Neural progenitor cell (in vitro differentiated cells): ENCODE data around the gene NR2C2. TPM values are rescaled to one million over a fixed set of nuclear protein-coding genes. Genes with fewer than 3 reads are reported as not detected.
"Not testable (repeated sequence)": the region's sequence is repeated elsewhere in the genome, so short reads cannot be mapped to it uniquely, and the experiment has no call there.

ENCODE experiments used
- DNase-seq: peaks from one replicate; pipeline ENCODE4 v3.0.0-alpha.2; 2016; ENCODE audit warnings: low spot score
- H2AFZ ChIP-seq: fragments of 200-600 bp; sonication (generic); replicated peaks from 2 replicates; pipeline ENCODE4 v1.6.1; 2016; ENCODE audit warnings: antibody characterized with exemption
- H3F3A ChIP-seq: fragments of 200-600 bp; sonication (generic); 2 replicates; pipeline ENCODE4 v1.6.1; 2016; ENCODE audit warnings: antibody characterized with exemption, low read depth
- H3K27ac ChIP-seq: fragments of 200-600 bp; sonication (generic); 2 replicates; pipeline ENCODE4 v1.5.1; 2016; ENCODE audit warnings: mild to moderate bottlenecking
- H3K27me3 ChIP-seq: fragments of 200-600 bp; sonication (generic); 2 replicates; pipeline ENCODE4 v1.6.1; 2016; ENCODE audit warnings: mild to moderate bottlenecking, moderate library complexity
- H3K36me3 ChIP-seq: fragments of 200-600 bp; sonication (generic); 2 replicates; pipeline ENCODE4 v1.5.1; 2016
- H3K4me1 ChIP-seq: fragments of 200-600 bp; sonication (generic); 2 replicates; pipeline ENCODE4 v1.6.1; 2016; ENCODE audit warnings: mixed run types
- H3K4me2 ChIP-seq: fragments of 200-600 bp; sonication (generic); 2 replicates; pipeline ENCODE4 v1.6.1; 2016
- H3K4me3 ChIP-seq: fragments of 200-600 bp; sonication (generic); 2 replicates; pipeline ENCODE4 v1.5.1; 2016
- H3K79me2 ChIP-seq: fragments of 200-600 bp; sonication (generic); 2 replicates; pipeline ENCODE4 v1.6.1; 2016; ENCODE audit warnings: low read depth
- H3K9ac ChIP-seq: fragments of 200-600 bp; sonication (generic); 2 replicates; pipeline ENCODE4 v1.6.1; 2016
- H3K9me3 ChIP-seq: fragments of 200-600 bp; sonication (generic); 2 replicates; pipeline ENCODE4 v1.5.1; 2016; ENCODE audit warnings: low read depth
- H4K20me1 ChIP-seq: fragments of 200-600 bp; sonication (generic); 2 replicates; pipeline ENCODE4 v1.6.1; 2016; ENCODE audit warnings: low read depth
- H3K27ac Mint-ChIP-seq: 3 replicates; pipeline ENCODE4 v1.8.0; 2021; ENCODE audit warnings: mixed read lengths
- H3K27me3 Mint-ChIP-seq: 2 replicates; pipeline ENCODE4 v1.8.0; 2022; ENCODE audit warnings: low read depth, mild to moderate bottlenecking, inconsistent platforms, moderate library complexity, mixed read lengths; ENCODE audit not compliant: insufficient read depth
- H3K36me3 Mint-ChIP-seq: 3 replicates; pipeline ENCODE4 v1.8.0; 2021; ENCODE audit warnings: mixed read lengths
- H3K4me1 Mint-ChIP-seq: 3 replicates; pipeline ENCODE4 v1.8.0; 2021; ENCODE audit warnings: mixed read lengths
- H3K4me3 Mint-ChIP-seq: 3 replicates; pipeline ENCODE4 v1.8.0; 2021; ENCODE audit warnings: mild to moderate bottlenecking, moderate library complexity, mixed read lengths
- H3K9me3 Mint-ChIP-seq: 3 replicates; pipeline ENCODE4 v1.8.0; 2020; ENCODE audit warnings: mixed read lengths
- CTCF ChIP-seq: fragments of 200-600 bp; sonication (generic); IDR thresholded peaks from 2 replicates; pipeline ENCODE4 v1.5.1; 2017; ENCODE audit warnings: antibody characterized with exemption, mild to moderate bottlenecking
- EZH2 ChIP-seq: fragments of 200-600 bp; sonication (generic); IDR thresholded peaks from 2 replicates; pipeline ENCODE4 v1.6.1; 2017; ENCODE audit warnings: antibody characterized with exemption, mild to moderate bottlenecking, moderate library complexity
- EZH2phosphoT487 ChIP-seq: fragments of 200-600 bp; sonication (generic); IDR thresholded peaks from 2 replicates; pipeline ENCODE4 v1.6.1; 2017; ENCODE audit warnings: antibody characterized with exemption
- total RNA-seq: library from RNA; depleted of rRNA; stranded (reverse); fragments of >200 nt; gene quantifications from 2 replicates; pipeline ENCODE4 v1.2.3, GENCODE V29; 2015; ENCODE audit warnings: low replicate concordance

Gene NR2C2
- total RNA-seq, 1 donor from 2014 or later: 57.3 TPM

GRCh38 chr3:14990780-14991148, 43.4 kb downstream of the NR2C2 start:
- H3K79me2 ChIP-seq: peaks cover 88% of the 10 kb centered on the region
- H3K27me3 ChIP-seq: no peaks in the 10 kb centered on the region
- no peak for DNase-seq
- H3F3A ChIP-seq: peaks cover 24% of the 10 kb centered on the region
- Mint-ChIP-seq H3K27ac (peak overlapping the region; percentile 20), H3K9me3 (no peaks in the 10 kb centered on the region), H3K27me3 (no peaks in the 10 kb centered on the region), H3K4me1 (peaks cover 33% of the 10 kb centered on the region), H3K4me3 (peak overlapping the region; percentile 7), H3K36me3 (peaks cover 4% of the 10 kb centered on the region)
- no peak overlapping the region for H2AFZ ChIP-seq
- peak overlapping the region; percentile 9 for H3K4me3 ChIP-seq
- H3K4me2 ChIP-seq: peak overlapping the region; percentile 59
- peak overlapping the region; percentile 12 for H3K27ac ChIP-seq
- no peaks in the 10 kb centered on the region for H3K36me3 ChIP-seq
- H3K9ac ChIP-seq: no peak overlapping the region
- peaks cover 17% of the 10 kb centered on the region for H3K4me1 ChIP-seq
- no peaks in the 10 kb centered on the region for H3K9me3 ChIP-seq
- TF ChIP-seq EZH2: no peak
- no peak for TF ChIP-seq EZH2phosphoT487
- no peak for TF ChIP-seq CTCF
- peaks cover 56% of the 10 kb centered on the region for H4K20me1 ChIP-seq

GRCh38 chr3:14991151-14991742, 43.9 kb downstream of the NR2C2 start:
- H3K36me3 ChIP-seq: no peaks in the 10 kb centered on the region
- Mint-ChIP-seq H3K27me3 (no peaks in the 10 kb centered on the region), H3K36me3 (peaks cover 4% of the 10 kb centered on the region), H3K27ac (peak overlapping the region; percentile 35), H3K4me3 (no peak overlapping the region), H3K4me1 (peaks cover 33% of the 10 kb centered on the region), H3K9me3 (no peaks in the 10 kb centered on the region)
- H3K27me3 ChIP-seq: no peaks in the 10 kb centered on the region
- no peak overlapping the region for H2AFZ ChIP-seq
- DNase-seq: peak; percentile 71
- TF ChIP-seq EZH2phosphoT487 (no peak), EZH2 (no peak)
- peaks cover 56% of the 10 kb centered on the region for H4K20me1 ChIP-seq
- peak overlapping the region; percentile 59 for H3K4me2 ChIP-seq
- H3F3A ChIP-seq: peaks cover 24% of the 10 kb centered on the region
- H3K9ac ChIP-seq: no peak overlapping the region
- H3K27ac ChIP-seq: peak overlapping the region; percentile 12
- peak overlapping the region; percentile 9 for H3K4me3 ChIP-seq
- peaks cover 17% of the 10 kb centered on the region for H3K4me1 ChIP-seq
- peaks cover 90% of the 10 kb centered on the region for H3K79me2 ChIP-seq
- H3K9me3 ChIP-seq: no peaks in the 10 kb centered on the region

- Histone ChIP-seq H2AFZ (no peak overlapping the region), H3K4me3 (no peak overlapping the region), H3K9me3 (no peaks in the 10 kb centered on the region), H4K20me1 (peaks cover 56% of the 10 kb centered on the region), H3K27ac (no peak overlapping the region), H3K36me3 (no peaks in the 10 kb centered on the region), H3K27me3 (no peaks in the 10 kb centered on the region), H3K79me2 (peaks cover 90% of the 10 kb centered on the region), H3K9ac (no peak overlapping the region), H3K4me2 (peak overlapping the region; percentile 59), H3F3A (peaks cover 24% of the 10 kb centered on the region), H3K4me1 (peaks cover 17% of the 10 kb centered on the region)
- Mint-ChIP-seq H3K36me3 (peaks cover 2% of the 10 kb centered on the region), H3K4me3 (no peak overlapping the region), H3K27ac (no peak overlapping the region), H3K9me3 (no peaks in the 10 kb centered on the region), H3K27me3 (no peaks in the 10 kb centered on the region), H3K4me1 (peaks cover 33% of the 10 kb centered on the region)
- DNase-seq: peak; percentile 10
- TF ChIP-seq EZH2phosphoT487 (no peak), CTCF (no peak), EZH2 (no peak)
Observed at GRCh38 chr3:14991818-14992612, 44.6 kb downstream of the NR2C2 start.

GRCh38 chr3:14997941-14998340, 50.6 kb downstream of the NR2C2 start:
- H3K4me1 ChIP-seq: no peaks in the 10 kb centered on the region
- H3K4me2 ChIP-seq: no peak overlapping the region
- no peak overlapping the region for H3K4me3 ChIP-seq
- no peaks in the 10 kb centered on the region for H3K27me3 ChIP-seq
- Mint-ChIP-seq H3K9me3 (peaks cover 24% of the 10 kb centered on the region), H3K4me3 (no peak overlapping the region), H3K4me1 (no peaks in the 10 kb centered on the region), H3K27ac (no peak overlapping the region), H3K27me3 (peaks cover 7% of the 10 kb centered on the region), H3K36me3 (peaks cover 30% of the 10 kb centered on the region)
- DNase-seq: no peak
- peaks cover 3% of the 10 kb centered on the region for H4K20me1 ChIP-seq
- H3K9ac ChIP-seq: no peak overlapping the region
- TF ChIP-seq CTCF (no peak), EZH2phosphoT487 (no peak), EZH2 (no peak)
- peaks cover 95% of the 10 kb centered on the region for H3K79me2 ChIP-seq
- H3K9me3 ChIP-seq: no peaks in the 10 kb centered on the region
- H3K36me3 ChIP-seq: peaks cover 9% of the 10 kb centered on the region
- no peak overlapping the region for H2AFZ ChIP-seq
- H3K27ac ChIP-seq: no peak overlapping the region
- no peaks in the 10 kb centered on the region for H3F3A ChIP-seq

GRCh38 chr3:14999182-14999581, 51.8 kb downstream of the NR2C2 start:
- not testable (repeated sequence) for H4K20me1 ChIP-seq, H3K4me3 Mint-ChIP-seq, H3F3A ChIP-seq, H3K36me3 ChIP-seq, H3K27ac ChIP-seq, H2AFZ ChIP-seq, H3K27me3 Mint-ChIP-seq, H3K27me3 ChIP-seq, H3K4me2 ChIP-seq, DNase-seq, H3K9me3 ChIP-seq, H3K4me1 Mint-ChIP-seq, H3K4me3 ChIP-seq, H3K27ac Mint-ChIP-seq, H3K4me1 ChIP-seq, H3K9ac ChIP-seq
- peaks cover 95% of the 10 kb centered on the region for H3K79me2 ChIP-seq
- Mint-ChIP-seq H3K9me3 (peaks cover 28% of the 10 kb centered on the region), H3K36me3 (peaks cover 39% of the 10 kb centered on the region)
